PC-9 (cell line): Measurements from ENCODE around the gene MOBP.

Experiments
- CTCF ChIP-seq: fragments of 200-600 bp; sonication (generic); conservative IDR thresholded peaks from 2 replicates; pipeline ENCODE4 v1.6.1; 2017; ENCODE audit warnings: mixed run types, antibody characterized with exemption, mild to moderate bottlenecking, moderate library complexity
- EZH2 ChIP-seq: fragments of 200-600 bp; sonication (generic); IDR thresholded peaks from 2 replicates; pipeline ENCODE4 v1.8.0; 2017; ENCODE audit warnings: antibody characterized with exemption, low read depth

GRCh38 chr3:39453134-39453533, 14.3 kb upstream of the MOBP start:
- TF ChIP-seq CTCF: no peak
- TF ChIP-seq EZH2: no peak
